Parietal lobe (tissue), 2 donors: Measurements from ENCODE around the gene PRMT1. TPM values are rescaled to one million over a fixed set of nuclear protein-coding genes. Genes with fewer than 3 reads are reported as not detected.

Experiments used
- small RNA-seq: library from RNA; depleted of rRNA; stranded (forward); fragments of <200 nt; gene quantifications from one replicate; pipeline ENCODE3, GENCODE V24; 2014; ENCODE audit warnings: low replicate concordance
- total RNA-seq: library from RNA; depleted of rRNA; stranded (reverse); fragments of >200 nt; gene quantifications from one replicate; pipeline ENCODE4 v1.2.3, GENCODE V29; 2014

The PRMT1 gene
- total RNA-seq = 243 TPM

DNA sequence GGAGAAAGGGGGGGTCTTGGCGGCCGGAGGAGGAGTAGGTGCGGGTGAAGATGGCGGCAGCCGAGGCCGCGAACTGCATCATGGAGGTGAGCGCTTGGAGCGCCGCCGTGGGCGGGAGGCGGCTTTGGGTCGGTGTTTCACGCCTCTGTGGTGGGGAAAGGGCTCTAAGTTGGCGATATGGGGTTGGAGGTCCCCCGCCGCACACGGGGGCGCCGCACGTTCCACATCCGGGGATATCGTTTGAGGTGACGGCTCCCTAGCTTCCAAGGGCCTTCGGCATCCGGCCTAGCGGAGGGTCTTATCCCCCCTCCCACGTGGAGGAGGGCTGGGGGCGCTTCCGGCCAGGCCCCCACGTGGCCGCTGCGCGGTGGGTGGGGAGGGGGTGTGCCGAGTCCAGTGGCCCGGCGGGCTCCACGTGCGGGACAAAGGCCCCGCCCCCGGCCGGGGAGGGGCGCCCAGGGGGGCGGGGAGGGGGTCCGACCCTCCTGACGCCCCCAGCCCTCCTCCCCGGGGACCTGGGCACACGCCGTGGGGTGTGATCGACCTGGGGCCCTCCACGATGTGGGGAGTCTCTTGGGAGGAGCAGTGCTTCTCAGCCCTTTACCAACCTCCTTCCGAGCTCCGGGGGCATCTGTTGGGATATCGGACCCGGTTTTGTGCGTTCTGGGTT, at the start of gene PRMT1:
TSS of gene PRMT1 (plus strand) at position 41 of the 670 bp plus-strand sequence. CDS start at position 51, 10 bp downstream.

DNA sequence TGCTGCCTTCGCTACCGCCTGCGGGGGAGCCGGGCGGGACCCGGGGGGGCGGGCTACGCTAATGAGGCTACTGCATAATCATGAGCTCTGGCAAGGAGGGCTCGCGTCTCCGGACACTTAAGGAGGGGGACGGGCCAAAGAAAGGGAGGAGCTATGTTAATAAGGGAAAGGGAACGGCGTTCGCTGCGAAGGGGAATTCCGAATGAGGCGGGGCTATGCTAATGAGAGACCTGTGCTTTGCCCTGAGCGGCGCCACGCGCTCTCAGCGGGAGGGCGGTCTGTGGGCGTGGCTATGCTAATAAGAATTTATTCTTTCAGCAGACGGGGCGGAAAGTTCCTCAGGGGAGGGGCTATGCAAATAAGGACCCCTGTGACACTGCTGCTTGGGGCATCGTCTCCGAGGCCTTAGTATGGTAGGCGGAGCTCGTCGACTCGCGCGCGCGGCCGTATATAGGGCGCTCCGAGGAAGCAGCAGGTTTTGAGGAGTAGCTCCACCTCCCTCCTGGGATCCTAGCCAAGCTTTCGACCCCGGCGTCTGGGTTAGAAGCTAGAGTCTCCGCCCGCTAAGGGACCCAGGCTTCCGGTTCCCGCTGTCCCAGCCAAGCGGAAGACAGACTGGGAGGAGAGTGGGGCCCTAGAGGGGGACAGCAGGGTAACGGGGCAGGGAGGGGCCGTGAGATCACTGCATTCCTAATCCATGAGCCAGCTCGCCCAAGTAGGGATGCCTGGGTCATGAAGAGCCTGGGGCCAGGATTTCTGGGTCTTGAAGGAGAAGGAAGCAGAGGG, 36.8 kb upstream of the PRMT1 start, which contains the start of gene RRAS:
TSS of gene RRAS (minus strand) at position 31 of the 786 bp plus-strand sequence. CDS start 45 bp downstream, outside the sequence.

DNA sequence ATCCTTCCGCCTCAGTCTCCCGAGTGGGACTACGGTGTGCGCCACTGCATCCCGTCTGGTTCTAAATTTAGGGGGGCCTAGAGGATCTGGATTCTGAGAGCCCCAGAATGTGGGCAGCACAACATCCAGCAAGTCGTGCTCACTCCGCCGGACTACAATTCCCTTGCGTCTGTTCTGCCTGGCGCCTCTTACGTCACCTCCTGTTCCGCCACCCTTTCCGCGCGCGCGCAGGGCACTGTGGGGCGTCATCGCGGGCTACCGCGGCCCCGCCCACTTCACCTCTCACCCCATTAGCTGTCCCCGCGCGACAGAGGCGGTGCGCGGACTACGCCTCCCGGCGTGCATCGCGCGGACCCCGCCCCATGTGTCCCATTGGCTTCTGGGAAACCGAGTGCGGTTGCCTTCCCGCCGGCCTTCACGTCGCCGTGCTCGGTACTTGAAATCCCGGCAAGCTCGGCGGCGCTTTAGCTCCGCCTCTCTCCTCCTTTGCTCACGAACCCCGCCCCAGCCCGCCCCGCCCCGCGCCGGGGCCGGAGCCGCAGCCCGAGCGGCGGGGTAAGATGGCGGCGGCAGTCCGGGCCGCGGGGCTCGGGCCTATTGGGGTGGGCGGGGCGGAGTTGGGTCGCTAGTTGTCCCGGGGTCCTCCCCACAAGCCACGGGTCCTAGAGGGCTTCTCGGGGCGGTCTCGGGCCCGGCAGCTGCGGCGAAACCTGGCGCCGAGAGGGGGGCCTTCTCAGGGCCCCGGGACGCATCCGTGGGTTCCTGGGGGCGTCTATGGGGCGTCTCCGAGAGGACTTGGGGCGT, 35.2 kb upstream of the PRMT1 start, which contains the start of gene SCAF1:
TSS of gene SCAF1 (plus strand) at position 522 of the 804 bp plus-strand sequence. CDS start 2,818 bp downstream, outside the sequence.

DNA sequence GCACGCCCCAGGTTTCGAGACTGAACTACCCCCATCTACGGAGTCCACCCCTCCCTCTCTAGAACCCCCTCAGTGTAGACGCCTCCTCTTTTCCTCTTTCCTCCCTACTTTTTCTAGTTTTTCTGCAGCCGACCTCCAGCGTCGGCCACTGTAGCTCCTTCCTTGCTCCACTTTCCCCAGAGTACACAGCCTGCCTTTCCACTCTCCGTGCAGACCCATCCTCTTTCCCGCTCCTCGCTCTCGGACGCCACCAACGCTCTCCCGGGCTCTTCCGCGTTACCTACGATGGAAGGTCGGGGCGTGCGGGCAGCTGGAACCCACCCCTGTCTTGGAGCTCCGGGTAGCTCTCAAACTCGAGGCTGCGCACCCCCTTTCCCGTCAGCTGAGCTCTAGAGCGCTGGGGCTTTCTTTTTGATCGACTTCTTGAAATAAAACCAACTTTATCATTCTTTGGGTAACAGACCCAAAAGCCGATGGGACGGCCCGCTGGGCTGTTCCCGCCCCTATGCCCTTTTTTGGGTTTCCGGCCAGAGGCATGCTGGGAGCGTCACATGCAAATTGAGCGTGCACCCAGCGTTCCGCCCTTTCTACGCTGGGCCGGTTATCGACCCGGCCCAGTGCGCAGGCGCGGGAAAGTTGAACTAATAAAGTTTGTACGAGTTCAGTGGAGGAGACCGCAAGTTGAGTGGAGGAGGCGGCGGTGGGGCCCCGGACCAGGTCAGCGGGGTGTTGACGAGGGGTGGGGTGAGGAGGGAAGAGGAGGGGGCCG, 11.5 kb upstream of the PRMT1 start, which contains the start of the genes BCL2L12 and IRF3:
TSS of gene BCL2L12 (plus strand) at position 583 of the 769 bp plus-strand sequence. CDS start 760 bp downstream, outside the sequence.
TSS of gene IRF3 (minus strand) at position 507 of the 769 bp plus-strand sequence. CDS start 1,019 bp downstream, outside the sequence.

DNA sequence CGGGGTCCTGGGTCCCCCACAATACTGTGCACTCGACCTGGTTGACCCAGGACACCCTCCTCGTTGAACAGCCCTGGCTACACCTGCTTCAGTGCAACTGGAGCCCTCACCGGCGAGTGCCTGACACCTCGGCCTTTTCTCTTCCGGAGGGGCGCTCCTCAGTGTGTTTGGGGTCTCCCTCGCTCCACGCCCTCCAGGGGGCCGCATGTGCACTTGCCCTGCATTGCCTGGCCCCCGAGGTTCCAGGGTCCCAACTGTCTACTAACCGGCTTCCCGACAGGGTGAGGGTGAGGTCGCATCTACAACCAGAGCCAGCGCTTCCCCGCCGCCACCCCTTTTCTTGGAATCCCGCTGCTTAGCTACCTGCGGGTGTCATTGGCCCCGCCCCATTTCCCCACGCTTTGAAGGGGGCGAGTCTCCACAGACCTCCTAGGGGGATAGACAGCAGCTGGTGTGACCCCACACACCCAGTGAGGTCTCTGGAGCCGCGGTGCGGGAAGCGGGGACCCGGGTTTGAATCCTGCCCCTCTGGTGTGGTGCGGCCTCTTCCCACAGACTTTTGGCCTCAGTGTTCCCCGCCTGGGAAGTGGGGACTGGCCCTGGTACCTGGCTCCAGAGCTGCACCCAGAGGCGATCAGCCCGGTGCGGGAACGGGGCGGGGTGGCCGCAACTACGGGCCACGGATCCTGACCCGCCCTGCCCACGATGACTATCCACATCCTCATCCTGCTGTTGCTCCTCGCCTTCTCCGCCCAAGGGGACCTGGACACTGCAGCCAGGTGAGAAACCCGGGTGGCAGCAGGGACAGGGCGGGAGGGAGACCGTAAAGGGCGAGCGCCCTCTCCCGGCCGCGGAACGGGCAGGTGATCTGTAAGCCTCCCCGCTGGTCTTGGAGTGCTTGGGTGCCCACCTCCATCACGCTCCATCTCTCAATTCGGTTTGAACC, 12.3 kb downstream of the PRMT1 start, which contains the start of gene ADM5:
TSS of gene ADM5 (plus strand) at position 462 of the 946 bp plus-strand sequence. CDS start at position 706, 244 bp downstream.

DNA sequence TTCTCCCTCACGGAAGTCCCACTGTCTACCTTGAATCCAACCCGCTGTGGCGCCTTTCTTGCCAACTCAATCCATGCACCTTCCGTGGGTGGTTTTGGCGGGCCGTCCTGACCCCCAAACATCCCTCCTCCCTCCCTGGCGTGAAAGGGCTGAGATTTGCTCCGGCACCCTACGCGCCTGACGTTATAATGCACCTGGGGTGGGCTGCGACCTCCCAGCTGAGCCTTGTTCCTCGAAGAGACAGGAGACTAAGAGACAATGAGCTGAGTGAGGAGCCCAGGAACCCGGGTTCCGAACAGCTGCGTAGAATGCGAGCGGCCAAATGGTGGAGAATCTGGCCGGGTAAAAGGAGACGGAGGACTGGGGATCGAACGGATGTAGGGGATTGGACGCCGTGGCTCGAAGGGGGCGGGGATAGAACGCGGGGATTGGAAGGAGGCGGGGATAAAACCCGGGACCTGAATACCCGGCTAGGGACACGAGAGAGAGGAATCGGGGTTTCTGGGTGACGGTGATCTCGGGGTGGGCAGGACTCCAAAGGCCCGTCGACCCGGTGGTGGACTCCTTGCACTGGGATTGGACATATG, 13.7 kb downstream of the PRMT1 start, which contains the start of gene CPT1C:
TSS of gene CPT1C (plus strand) at position 461 of the 587 bp plus-strand sequence. CDS start 1,137 bp downstream, outside the sequence.

Small RNA genes lying within 50 kb of the gene (small RNA-seq; reads per million reads assigned to genes)
- gene MIR5088 = not detected

Other genes starting within 250 kb of the PRMT1 start
- gene SLC17A7, start 235.7 kb upstream of the PRMT1 start, total RNA-seq = 36.6 TPM
- gene PIH1D1, start 225.5 kb upstream of the PRMT1 start, total RNA-seq = 62.9 TPM
- 7.5 TPM for gene ALDH16A1, start 224.0 kb upstream of the PRMT1 start, total RNA-seq
- not detected for gene FLT3LG, start 203.1 kb upstream of the PRMT1 start, total RNA-seq
- 2,146 TPM for gene RPL13A, start 189.7 kb upstream of the PRMT1 start, total RNA-seq
- gene RPS11, start 180.8 kb upstream of the PRMT1 start, total RNA-seq = 4,186 TPM
- 11.6 TPM for gene FCGRT, start 164.6 kb upstream of the PRMT1 start, total RNA-seq
- 4.7 TPM for gene RCN3, start 149.3 kb upstream of the PRMT1 start, total RNA-seq
- gene NOSIP, start 96.7 kb upstream of the PRMT1 start, total RNA-seq = 32.9 TPM
- 0.94 TPM for gene PRRG2, start 96.0 kb upstream of the PRMT1 start, total RNA-seq
- gene PRR12, start 86.1 kb upstream of the PRMT1 start, total RNA-seq = 15.3 TPM
- gene RRAS, start 37.1 kb upstream of the PRMT1 start, total RNA-seq = 0.94 TPM
- 18.8 TPM for gene SCAF1, start 35.1 kb upstream of the PRMT1 start, total RNA-seq
- 11.3 TPM for gene IRF3, start 11.4 kb upstream of the PRMT1 start, total RNA-seq
- gene BCL2L12, start 11.3 kb upstream of the PRMT1 start, total RNA-seq = not detected
- gene ADM5, start 12.3 kb downstream of the PRMT1 start, total RNA-seq = 1.9 TPM
- 58.5 TPM for gene CPT1C, start 13.8 kb downstream of the PRMT1 start, total RNA-seq
- not detected for gene TSKS, start 86.0 kb downstream of the PRMT1 start, total RNA-seq
- gene AP2A1, start 89.7 kb downstream of the PRMT1 start, total RNA-seq = 70.7 TPM
- gene FUZ, start 136.0 kb downstream of the PRMT1 start, total RNA-seq = 20.0 TPM
- 31.3 TPM for gene MED25, start 141.0 kb downstream of the PRMT1 start, total RNA-seq
- gene PTOV1, start 173.9 kb downstream of the PRMT1 start, total RNA-seq = 183 TPM
- gene PNKP, start 190.3 kb downstream of the PRMT1 start, total RNA-seq = 51.0 TPM
- 5.9 TPM for gene AKT1S1, start 200.1 kb downstream of the PRMT1 start, total RNA-seq
- 14.4 TPM for gene TBC1D17, start 200.4 kb downstream of the PRMT1 start, total RNA-seq
- not detected for gene IL4I1, start 219.6 kb downstream of the PRMT1 start, total RNA-seq